Heart left ventricle (tissue), 13 donors: ENCODE measurements around the gene THSD4.

Experiments
- CTCF ChIP-seq, 12 donors: fragments of 200-600 bp; sonication (generic) in 4 of 12; IDR thresholded peaks; one replicate each; pipeline versions ENCODE4 v1.5.0 to v1.8.0; 2018 to 2022; ENCODE audit warnings: antibody characterized with exemption in 12 of 12, mild to moderate bottlenecking in 5 of 12
- POLR2A ChIP-seq, 2 donors: fragments of 450-650 bp; IDR thresholded peaks; one replicate each; pipeline ENCODE4 v1.6.1; 2017; ENCODE audit warnings: antibody characterized with exemption in 2 of 2, mild to moderate bottlenecking in 2 of 2, moderate library complexity in 2 of 2
- donor health status: ischemic (EF 13 %, LVEDD 7.1; RV severe dilation, severe dysfunction).
- donor health status: DM: no; HTN: yes; CAD: no.
- donor health status: DM: no; HTN: no; CAD: no.
- donor health status: ischemic (EF 25% LVEDD 6.9; RV normal size, moderate dysfunction).
- donor health status: ischemic (EF 25% LVEDD 5.7; RV mildly dilated, moderate dysfunction).
- donor health status: ischemic (EF 35%, LVEDD 5.7; RV mildly dilated, moderate dysfunction).
- donor health status: nonischemic (EF 11% LVEDD 7.7; RV severe dilation, severe dysfunction).
- donor health status: DM: yes; HTN: yes; CAD: no.
- donor health status: PGD.
- donor health status: ischemic (EF 29% LVEDD 5.4; RV normal size, mild dysfunction).
- donor health status: nonischemic (EF 23%, LVEDD 6.1; RV moderate dilation, normal function).

GRCh38 chr15:71455878-71456277 is 340.6 kb downstream of the THSD4 start:
- TF ChIP-seq CTCF (IDR thresholded peaks at IDR 0.05) (no peak), POLR2A (IDR thresholded peaks at IDR 0.05) (no peak)
